ENCODE results near the gene ROBO1.

Gene ROBO1

GRCh38 chr3:78880603-78881461 is 887.0 kb downstream of the ROBO1 start:
- Histone ChIP-seq H3K9ac (ENCODE audit: low read length) (no peak overlapping the region), H3K9me3 (replicated peaks; ENCODE audit: insufficient read depth, low read length) (no peaks in the 10 kb centered on the region), H2AFZ (ENCODE audit: low read length) (no peak overlapping the region), H3K4me2 (ENCODE audit: low read depth, low read length) (no peak overlapping the region), H3K4me1 (ENCODE audit: low read length) (no peaks in the 10 kb centered on the region; the same call in 1 of the 2 replicates), H4K20me1 (ENCODE audit: insufficient read depth, low read length) (no peaks in the 10 kb centered on the region), H3K27me3 (replicated peaks; ENCODE audit: insufficient read depth, low read length) (no peaks in the 10 kb centered on the region), H3K79me2 (ENCODE audit: low read length) (no peaks in the 10 kb centered on the region), H3K36me3 (replicated peaks; ENCODE audit: insufficient read depth, low read length) (no peaks in the 10 kb centered on the region), H3F3A (ENCODE audit: insufficient read depth, low read length) (no peaks in the 10 kb centered on the region), H3K9me2 (replicated peaks; ENCODE audit: insufficient read depth, low read length) (no peaks in the 10 kb centered on the region), H3K27ac (ENCODE audit: low read length) (no peak overlapping the region), H3K4me3 (ENCODE audit: low read length) (no peak overlapping the region)
- no peak for DNase-seq
- no peak for TF ChIP-seq EZH2phosphoT487 (IDR thresholded peaks at IDR 0.05; ENCODE audit: low read length)
- TF ChIP-seq EZH2 (optimal IDR thresholded peaks at IDR 0.05; ENCODE audit: low read depth, low read length): no peak
- TF ChIP-seq, protein P1, sequence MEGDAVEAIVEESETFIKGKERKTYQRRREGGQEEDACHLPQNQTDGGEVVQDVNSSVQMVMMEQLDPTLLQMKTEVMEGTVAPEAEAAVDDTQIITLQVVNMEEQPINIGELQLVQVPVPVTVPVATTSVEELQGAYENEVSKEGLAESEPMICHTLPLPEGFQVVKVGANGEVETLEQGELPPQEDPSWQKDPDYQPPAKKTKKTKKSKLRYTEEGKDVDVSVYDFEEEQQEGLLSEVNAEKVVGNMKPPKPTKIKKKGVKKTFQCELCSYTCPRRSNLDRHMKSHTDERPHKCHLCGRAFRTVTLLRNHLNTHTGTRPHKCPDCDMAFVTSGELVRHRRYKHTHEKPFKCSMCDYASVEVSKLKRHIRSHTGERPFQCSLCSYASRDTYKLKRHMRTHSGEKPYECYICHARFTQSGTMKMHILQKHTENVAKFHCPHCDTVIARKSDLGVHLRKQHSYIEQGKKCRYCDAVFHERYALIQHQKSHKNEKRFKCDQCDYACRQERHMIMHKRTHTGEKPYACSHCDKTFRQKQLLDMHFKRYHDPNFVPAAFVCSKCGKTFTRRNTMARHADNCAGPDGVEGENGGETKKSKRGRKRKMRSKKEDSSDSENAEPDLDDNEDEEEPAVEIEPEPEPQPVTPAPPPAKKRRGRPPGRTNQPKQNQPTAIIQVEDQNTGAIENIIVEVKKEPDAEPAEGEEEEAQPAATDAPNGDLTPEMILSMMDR (IDR thresholded peaks at IDR 0.05; ENCODE audit: low read length): no peak

- TF ChIP-seq EZH2phosphoT487 (IDR thresholded peaks at IDR 0.05; ENCODE audit: low read length): no peak
- TF ChIP-seq, protein P1 (IDR thresholded peaks at IDR 0.05; ENCODE audit: low read length): no peak
- TF ChIP-seq EZH2 (optimal IDR thresholded peaks at IDR 0.05; ENCODE audit: low read depth, low read length): no peak
- Histone ChIP-seq H3K4me2 (ENCODE audit: low read depth, low read length) (no peak overlapping the region), H2AFZ (ENCODE audit: low read length) (no peak overlapping the region), H3K9me3 (replicated peaks; ENCODE audit: insufficient read depth, low read length) (no peaks in the 10 kb centered on the region), H4K20me1 (ENCODE audit: insufficient read depth, low read length) (no peaks in the 10 kb centered on the region), H3K27ac (ENCODE audit: low read length) (no peak overlapping the region), H3K9me2 (replicated peaks; ENCODE audit: insufficient read depth, low read length) (no peaks in the 10 kb centered on the region), H3F3A (ENCODE audit: insufficient read depth, low read length) (no peaks in the 10 kb centered on the region), H3K4me1 (ENCODE audit: low read length) (no peaks in the 10 kb centered on the region; the same call in 1 of the 2 replicates), H3K79me2 (ENCODE audit: low read length) (no peaks in the 10 kb centered on the region), H3K4me3 (ENCODE audit: low read length) (no peak overlapping the region), H3K27me3 (replicated peaks; ENCODE audit: insufficient read depth, low read length) (no peaks in the 10 kb centered on the region), H3K36me3 (replicated peaks; ENCODE audit: insufficient read depth, low read length) (no peaks in the 10 kb centered on the region), H3K9ac (ENCODE audit: low read length) (no peak overlapping the region)
- DNase-seq: no peak
Measured at GRCh38 chr3:78879295-78879860, 888.4 kb downstream of the ROBO1 start.

DNA sequence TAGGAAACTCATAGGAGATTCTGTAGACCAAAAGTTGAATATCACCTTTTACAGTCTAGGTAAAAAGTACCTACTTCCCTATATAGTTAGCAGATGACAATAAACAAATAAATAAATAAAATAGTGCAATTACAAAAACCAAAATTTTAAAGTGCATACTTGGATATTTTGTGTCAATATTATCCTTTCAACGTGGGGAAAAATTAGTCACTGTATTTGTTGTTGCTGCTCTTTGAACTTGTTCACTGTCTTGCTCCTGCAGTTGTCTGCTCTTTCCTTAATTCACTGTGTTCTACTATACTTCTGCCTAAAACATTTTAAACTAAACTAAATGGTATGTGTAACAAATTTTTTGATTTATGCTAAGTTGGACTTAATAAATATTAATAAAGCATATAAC is 889.0 kb downstream of the ROBO1 start:
- TF ChIP-seq EZH2 (optimal IDR thresholded peaks at IDR 0.05; ENCODE audit: low read depth, low read length) (no peak), EZH2phosphoT487 (IDR thresholded peaks at IDR 0.05; ENCODE audit: low read length) (no peak)
- TF ChIP-seq, protein P1 (IDR thresholded peaks at IDR 0.05; ENCODE audit: low read length): no peak
- Histone ChIP-seq H3K9me2 (replicated peaks; ENCODE audit: insufficient read depth, low read length) (no peaks in the 10 kb centered on the region), H3K4me1 (ENCODE audit: low read length) (no peaks in the 10 kb centered on the region; the same call in 1 of the 2 replicates), H3K4me2 (ENCODE audit: low read depth, low read length) (no peak overlapping the region), H3K79me2 (ENCODE audit: low read length) (no peaks in the 10 kb centered on the region), H4K20me1 (ENCODE audit: insufficient read depth, low read length) (no peaks in the 10 kb centered on the region), H3K4me3 (ENCODE audit: low read length) (no peak overlapping the region), H3K36me3 (replicated peaks; ENCODE audit: insufficient read depth, low read length) (no peaks in the 10 kb centered on the region), H3K9me3 (replicated peaks; ENCODE audit: insufficient read depth, low read length) (no peaks in the 10 kb centered on the region), H3K27me3 (replicated peaks; ENCODE audit: insufficient read depth, low read length) (no peaks in the 10 kb centered on the region), H3K9ac (ENCODE audit: low read length) (no peak overlapping the region), H3F3A (ENCODE audit: insufficient read depth, low read length) (no peaks in the 10 kb centered on the region), H2AFZ (ENCODE audit: low read length) (no peak overlapping the region), H3K27ac (ENCODE audit: low read length) (no peak overlapping the region)
- DNase-seq: no peak

Data from MM.1S (cell line).